ENCODE measurements around the gene ACP3.
"Not testable (repeated sequence)": the region's sequence is repeated elsewhere in the genome, so short reads cannot be mapped to it uniquely, and the experiment has no call there.

ACP3 gene, protein sequence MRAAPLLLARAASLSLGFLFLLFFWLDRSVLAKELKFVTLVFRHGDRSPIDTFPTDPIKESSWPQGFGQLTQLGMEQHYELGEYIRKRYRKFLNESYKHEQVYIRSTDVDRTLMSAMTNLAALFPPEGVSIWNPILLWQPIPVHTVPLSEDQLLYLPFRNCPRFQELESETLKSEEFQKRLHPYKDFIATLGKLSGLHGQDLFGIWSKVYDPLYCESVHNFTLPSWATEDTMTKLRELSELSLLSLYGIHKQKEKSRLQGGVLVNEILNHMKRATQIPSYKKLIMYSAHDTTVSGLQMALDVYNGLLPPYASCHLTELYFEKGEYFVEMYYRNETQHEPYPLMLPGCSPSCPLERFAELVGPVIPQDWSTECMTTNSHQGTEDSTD

GRCh38 chr3:132317229-132317948 is at the start of gene ACP3:
Gene ACP3 (plus strand): TSS chr3:132317407. CDS start chr3:132317457, 50 bp downstream.
- DNase-seq: no peak

GRCh38 chr3:132268956-132269355 is 48.3 kb upstream of the ACP3 start:
- no peak for DNase-seq

DNA sequence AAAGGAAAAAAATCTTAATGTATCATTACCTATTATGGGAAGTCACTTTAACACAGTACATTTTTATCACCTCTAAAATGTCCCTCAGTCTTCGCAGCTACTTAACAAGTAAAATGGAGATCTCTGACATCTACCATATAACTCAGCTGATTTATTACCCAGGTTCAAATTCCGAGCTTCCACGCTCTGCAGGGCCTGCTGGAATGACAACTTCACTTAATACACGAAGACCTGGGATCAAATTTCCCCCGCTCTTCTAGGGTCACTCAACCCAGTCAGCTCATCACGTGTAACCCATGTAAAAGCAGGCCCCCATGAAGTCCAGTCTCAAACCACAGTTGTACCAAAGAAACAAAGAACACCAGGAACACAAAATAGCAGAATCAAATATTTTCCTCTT is 44.2 kb upstream of the ACP3 start:
- no peak for DNase-seq

GRCh38 chr3:132276228-132276906 is 40.8 kb upstream of the ACP3 start:
- no peak for DNase-seq

DNA sequence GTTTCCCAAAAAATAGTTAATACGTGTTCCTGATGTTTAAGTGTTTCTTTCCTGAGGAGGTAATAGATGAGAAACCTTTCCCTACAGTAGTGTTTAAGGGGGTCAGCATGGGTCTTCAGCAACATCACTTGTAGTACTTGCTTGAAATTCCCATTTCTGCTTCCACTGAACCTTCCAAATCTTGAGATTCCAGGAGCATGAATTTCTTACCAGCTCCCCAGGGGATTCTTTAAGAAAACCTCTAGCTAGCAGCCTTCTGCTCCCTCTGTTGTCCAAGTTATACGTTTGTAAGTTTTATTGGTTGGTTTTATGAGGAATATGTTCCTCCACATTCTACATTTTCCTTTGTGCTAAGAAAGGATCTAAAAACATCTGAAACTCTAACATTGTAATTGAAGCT is 38.2 kb upstream of the ACP3 start:
- DNase-seq: no peak

GRCh38 chr3:132283440-132283839 is 33.8 kb upstream of the ACP3 start:
- DNase-seq: no peak

GRCh38 chr3:132283916-132284405 is 33.2 kb upstream of the ACP3 start:
- DNase-seq: no peak

DNA sequence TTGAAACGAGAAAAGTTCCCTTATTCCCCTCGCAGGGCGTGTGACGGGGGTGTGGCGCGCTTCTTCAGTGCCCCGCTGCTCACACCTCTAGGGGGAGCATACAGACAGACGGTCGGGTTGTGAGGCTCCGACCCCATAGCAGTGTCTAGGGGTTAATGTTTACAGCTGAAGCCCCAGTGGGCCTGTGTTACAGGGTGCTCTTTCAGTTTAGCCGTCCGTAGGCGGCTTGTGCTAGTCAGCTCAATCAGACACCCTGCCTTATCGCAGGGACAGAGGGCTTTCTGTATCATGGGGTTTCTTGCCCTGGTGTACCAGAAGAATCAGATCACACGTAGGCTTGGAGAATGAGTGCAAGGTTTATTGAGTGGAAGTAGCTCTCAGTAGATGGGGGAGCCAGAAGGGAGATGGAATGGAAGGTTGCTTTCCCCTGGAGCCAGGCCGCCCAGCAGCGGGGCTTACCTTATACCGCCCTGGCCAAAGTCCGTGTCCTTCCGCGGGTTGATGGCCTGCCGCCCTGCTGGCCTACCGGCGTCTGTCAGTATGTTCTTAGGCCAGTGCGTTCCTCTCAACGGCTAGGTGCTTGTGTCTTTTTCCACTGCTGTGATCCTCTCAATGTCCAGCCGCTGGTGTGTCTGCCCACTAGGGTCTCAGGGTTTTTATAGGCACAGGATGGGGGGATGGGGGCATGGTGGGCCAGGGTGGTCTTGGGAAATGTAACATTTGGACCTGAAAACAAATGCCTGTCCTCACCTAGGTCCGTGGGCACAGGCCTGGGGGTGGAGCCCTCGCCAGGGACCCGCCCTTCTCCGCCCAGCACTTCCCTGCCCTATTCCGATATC is 32.2 kb upstream of the ACP3 start:
- no peak for DNase-seq

GRCh38 chr3:132285620-132285945 is 31.6 kb upstream of the ACP3 start:
- DNase-seq: no peak

DNA sequence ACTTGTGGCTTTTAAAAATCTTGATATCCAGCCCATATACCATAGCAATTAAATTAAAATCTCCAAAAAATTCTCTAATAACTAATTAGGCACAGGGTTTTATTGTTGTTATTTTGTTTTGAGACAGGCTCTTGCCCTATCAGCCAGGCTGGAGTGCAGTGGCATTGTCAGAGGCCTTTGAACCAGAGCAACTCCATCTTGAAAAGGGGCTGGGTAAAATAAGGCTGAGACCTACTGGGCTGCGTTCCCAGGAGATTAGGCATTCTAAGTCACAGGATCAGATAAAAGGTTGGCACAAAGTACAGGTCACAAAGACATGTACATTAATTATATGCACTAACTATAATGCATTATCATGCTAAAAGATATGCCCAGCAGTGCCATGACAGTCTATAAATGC is 31.2 kb upstream of the ACP3 start:
- DNase-seq: no peak

DNA sequence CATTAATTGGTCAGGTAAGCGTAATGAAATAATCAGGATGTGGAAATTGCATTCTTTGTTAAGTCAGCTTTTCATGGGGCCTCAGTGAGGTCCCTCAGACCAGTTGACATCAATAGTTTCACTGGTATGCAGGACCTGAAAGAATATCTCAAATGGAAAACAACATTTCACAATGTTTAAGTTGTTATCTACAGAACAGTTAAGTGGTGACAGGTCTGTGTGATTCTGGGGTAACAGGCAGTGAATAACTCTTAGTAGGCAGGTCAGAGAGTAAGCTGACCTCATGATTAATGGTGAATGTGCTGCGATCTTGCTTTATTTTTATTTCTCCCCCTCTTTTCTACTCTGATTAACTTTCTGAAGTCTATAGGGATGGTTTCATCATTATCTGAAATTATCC is 28.9 kb upstream of the ACP3 start:
- no peak for DNase-seq

DNA sequence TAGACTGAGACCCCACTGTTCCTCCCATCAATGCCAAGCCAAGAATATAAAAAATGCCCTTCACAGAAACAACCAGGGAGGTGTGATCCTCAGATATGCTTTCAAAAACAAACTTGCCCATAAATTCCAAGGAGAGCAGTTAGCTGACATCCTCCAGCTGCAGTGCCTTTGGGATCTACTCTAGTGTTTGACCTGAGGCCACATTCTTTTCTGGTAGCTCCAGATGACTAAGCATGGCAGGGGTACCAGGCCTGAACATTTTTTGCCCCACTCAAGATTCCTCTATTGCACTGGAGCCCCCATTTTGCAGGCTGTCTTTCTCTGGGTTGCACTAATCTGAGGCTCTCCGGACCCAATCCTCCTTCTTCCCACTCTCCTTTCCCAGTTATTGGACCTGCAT is 27.9 kb upstream of the ACP3 start:
- no peak for DNase-seq

- DNase-seq: no peak
Measured at GRCh38 chr3:132290833-132291232, 26.4 kb upstream of the ACP3 start.

DNA sequence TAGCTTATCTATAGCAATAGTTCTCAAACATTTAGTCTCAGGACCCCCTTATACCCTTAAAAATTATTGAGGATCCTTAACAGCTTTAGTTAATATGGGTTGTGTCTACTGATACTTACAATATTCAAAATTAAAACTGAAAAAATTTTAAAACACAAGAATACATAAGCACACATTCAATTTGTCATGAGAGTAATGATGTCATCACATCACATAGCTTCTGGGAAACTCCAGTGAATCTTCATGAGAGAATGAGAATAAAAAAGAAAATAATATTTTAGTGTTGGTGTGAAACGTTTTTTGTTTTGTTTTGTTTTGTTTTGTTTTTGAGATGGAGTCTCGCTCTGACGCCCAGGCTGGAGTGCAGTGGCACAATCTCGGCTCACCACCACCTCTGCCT is 25.2 kb upstream of the ACP3 start:
- DNase-seq: no peak

DNA sequence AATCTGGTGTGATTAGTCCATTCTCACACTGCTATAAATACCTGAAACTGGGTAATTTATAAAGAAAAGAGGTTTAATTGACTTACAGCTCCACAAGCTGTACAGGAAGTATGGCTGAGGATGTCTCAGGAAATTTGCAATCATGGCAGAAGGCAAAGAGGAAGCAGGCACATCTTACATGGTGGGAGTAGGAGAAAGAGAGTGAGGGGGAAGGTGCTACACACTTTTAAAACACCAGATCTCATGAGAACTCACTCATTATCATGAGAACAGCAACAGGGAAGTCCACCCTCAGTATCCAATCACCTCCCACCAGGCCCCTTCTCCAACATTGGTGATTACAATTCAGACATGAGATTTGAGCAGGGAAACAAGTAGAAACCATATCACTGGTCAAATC is 24.0 kb upstream of the ACP3 start:
- no peak for DNase-seq

DNA sequence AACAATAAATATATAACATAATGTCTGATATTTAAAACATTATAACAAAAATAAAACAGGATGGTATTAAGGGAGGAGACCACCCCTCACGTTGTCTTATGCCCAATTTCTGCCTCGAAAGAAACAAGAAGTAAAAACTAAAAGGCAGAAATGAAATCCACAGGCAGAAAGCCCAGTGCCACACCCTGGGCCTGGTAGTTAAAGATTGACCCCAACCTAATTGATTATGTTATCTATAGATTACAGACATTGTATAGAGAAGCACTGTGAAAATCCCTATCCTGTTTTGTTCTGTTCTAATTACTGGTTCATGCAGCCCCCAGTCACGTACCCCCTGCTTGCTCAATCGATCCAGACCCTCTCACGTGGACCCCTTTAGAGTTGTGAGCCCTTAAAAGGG is 22.3 kb upstream of the ACP3 start:
- no peak for DNase-seq

DNA sequence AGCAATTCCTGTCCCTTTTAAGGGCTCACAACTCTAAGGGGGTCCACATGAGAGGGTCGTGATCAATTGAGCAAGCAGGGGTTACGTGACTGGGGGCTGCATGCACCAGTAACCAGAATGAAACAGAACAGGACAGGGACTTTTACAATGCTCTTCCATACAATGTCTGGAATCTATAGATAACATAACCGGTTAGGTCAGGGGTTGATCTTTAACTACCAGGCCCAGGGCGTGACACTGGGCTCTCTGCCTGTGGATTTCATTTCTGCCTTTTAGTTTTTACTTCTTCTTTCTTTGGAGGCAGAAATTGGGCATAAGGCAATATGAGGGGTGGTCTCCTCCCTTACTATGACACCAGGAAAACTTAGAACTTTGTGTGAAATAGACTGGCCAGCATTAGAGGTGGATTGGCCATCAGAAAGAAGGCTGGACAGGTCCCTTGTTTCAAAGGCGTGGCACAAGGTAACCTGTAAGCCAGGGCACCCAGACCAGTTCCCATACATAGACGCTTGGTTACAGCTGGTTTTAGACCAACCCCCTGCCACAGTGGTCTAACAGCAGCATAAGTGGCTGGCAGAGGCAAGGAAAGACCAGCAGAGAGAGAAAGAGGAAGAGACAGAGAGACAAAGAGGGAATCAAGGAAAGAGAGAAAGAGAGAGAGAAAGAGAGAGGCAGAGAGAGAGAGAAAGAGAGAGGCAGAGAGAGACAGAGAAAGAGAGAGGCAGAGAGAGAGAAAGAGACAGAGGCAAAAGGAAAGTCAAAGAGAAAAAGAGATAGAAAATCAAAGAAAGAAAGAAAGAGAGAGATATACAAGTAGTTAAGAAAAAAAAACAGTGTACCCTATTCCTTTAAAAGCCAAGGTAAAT is 13.6 kb upstream of the ACP3 start:
- not testable (repeated sequence) for DNase-seq

- not testable (repeated sequence) for DNase-seq
Measured at GRCh38 chr3:132304351-132304750, 12.9 kb upstream of the ACP3 start.

DNA sequence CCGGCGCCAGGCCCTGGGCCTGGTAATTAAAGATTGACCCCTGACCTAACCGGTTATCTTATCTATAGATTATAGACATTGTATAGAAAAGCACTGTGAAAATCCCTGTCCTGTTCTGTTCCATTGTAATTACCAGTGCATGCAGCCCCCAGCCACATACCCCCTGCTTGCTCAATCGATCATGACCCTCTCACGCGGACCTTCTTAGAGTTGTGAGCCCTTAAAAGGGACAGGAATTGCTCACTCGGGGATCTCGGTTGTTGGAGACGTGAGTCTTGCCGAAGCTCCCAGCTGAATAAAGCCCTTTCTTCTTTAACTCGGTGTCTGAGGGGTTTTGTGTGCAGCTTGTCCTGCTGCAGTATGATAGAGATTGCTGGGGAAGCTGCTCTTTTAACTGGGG is 7.2 kb upstream of the ACP3 start:
- not testable (repeated sequence) for DNase-seq

- no peak for DNase-seq
Measured at GRCh38 chr3:132311316-132311715, 5.9 kb upstream of the ACP3 start.

DNA sequence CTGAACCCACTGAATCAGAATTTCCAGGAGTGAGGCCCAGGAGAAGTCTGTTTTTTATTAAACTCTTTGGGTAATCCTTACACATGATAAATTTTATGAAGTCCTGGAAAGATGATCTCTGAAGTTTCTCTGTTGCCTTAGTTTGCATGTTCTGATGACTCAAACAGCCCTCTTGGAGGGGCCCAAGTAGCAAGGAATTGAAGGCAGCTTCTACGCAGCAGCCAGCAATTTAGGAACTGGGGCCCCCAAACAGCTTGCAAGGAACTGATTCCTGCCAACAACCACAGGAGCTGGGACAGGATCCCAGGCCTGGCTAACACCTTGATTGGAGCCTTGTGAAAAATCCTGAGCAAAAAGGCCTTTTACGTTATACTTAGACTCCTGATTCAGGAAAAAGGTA is 5.4 kb upstream of the ACP3 start:
- DNase-seq: no peak

GRCh38 chr3:132315851-132316250 is 1.4 kb upstream of the ACP3 start:
- DNase-seq: no peak

Measured in activated naive CD4-positive, alpha-beta T cell treated with anti-CD3 and anti-CD28 coated beads, Interleukin-2, amount 50 U/mL, for 16 hours (primary cell).